GM08714 (cell line): ENCODE results near the gene EID2B.

ENCODE experiments used
- H3K4me3 ChIP-seq: fragments of 200-500 bp; sonication (Bioruptor generic); 2 replicates; pipeline ENCODE4 v1.5.1; 2014; ENCODE audit warnings: mild to moderate bottlenecking, low read length, inconsistent platforms
- ZNF274 ChIP-seq: IDR thresholded peaks from 2 replicates; pipeline ENCODE4 v1.6.1; 2012; ENCODE audit warnings: mild to moderate bottlenecking, low read depth, low read length

The EID2B gene

GRCh38 chr19:39544226-39544903, 11.7 kb upstream of the EID2B start:
- TF ChIP-seq ZNF274, result no peak
- no peak overlapping the region for H3K4me3 ChIP-seq

GRCh38 chr19:39543477-39543857, 10.8 kb upstream of the EID2B start:
- no peak for TF ChIP-seq ZNF274
- no peak overlapping the region for H3K4me3 ChIP-seq

- no peak overlapping the region for H3K4me3 ChIP-seq
- TF ChIP-seq ZNF274, result no peak
Observed at GRCh38 chr19:39542206-39542605, 9.6 kb upstream of the EID2B start.

- no peak for TF ChIP-seq ZNF274
- no peak overlapping the region; the same call in 1 of the 2 replicates for H3K4me3 ChIP-seq
Observed at GRCh38 chr19:39540333-39540673, 7.7 kb upstream of the EID2B start.

GRCh38 chr19:39539518-39540332, 7.1 kb upstream of the EID2B start, which contains the start of gene EID2:
TSS of gene EID2 (minus strand) at chr19:39540161. CDS start at chr19:39540079, 82 bp downstream.
- no peak for TF ChIP-seq ZNF274
- H3K4me3 ChIP-seq, result peak within 1 kb of the TSS; percentile 92

- peak overlapping the region; percentile 92 for H3K4me3 ChIP-seq
- no peak for TF ChIP-seq ZNF274
Observed at GRCh38 chr19:39539165-39539517, 6.5 kb upstream of the EID2B start.

GRCh38 chr19:39533791-39534190, 1.1 kb upstream of the EID2B start:
- H3K4me3 ChIP-seq, result no peak overlapping the region
- no peak for TF ChIP-seq ZNF274

GRCh38 chr19:39533003-39533512, 406 bp upstream of the EID2B start:
- no peak overlapping the region for H3K4me3 ChIP-seq
- TF ChIP-seq ZNF274, result no peak

GRCh38 chr19:39531834-39532232, 819 bp downstream of the EID2B start:
- TF ChIP-seq ZNF274, result no peak
- H3K4me3 ChIP-seq, result peak overlapping the region; percentile 87

- no peak for TF ChIP-seq ZNF274
- H3K4me3 ChIP-seq, result no peak overlapping the region
Observed at GRCh38 chr19:39525205-39525604, 7.4 kb downstream of the EID2B start.

- H3K4me3 ChIP-seq, result no peak overlapping the region
- TF ChIP-seq ZNF274, result no peak
Observed at GRCh38 chr19:39524495-39524894, 8.2 kb downstream of the EID2B start.

- no peak for TF ChIP-seq ZNF274
- H3K4me3 ChIP-seq, result no peak overlapping the region
Observed at GRCh38 chr19:39520541-39521484, 11.8 kb downstream of the EID2B start.

GRCh38 chr19:39518975-39519374, 13.7 kb downstream of the EID2B start:
- TF ChIP-seq ZNF274, result no peak
- no peak overlapping the region for H3K4me3 ChIP-seq

GRCh38 chr19:39518458-39518857, 14.2 kb downstream of the EID2B start:
- no peak for TF ChIP-seq ZNF274
- no peak overlapping the region for H3K4me3 ChIP-seq
